ENCODE results near the gene NUMA1. TPM values are rescaled to one million over a fixed set of nuclear protein-coding genes. Genes with fewer than 3 reads are reported as not detected.

Gene NUMA1
- total and polyA plus RNA-seq, 2 experiments from 2014 or later = 33.2 to 104 TPM

DNA sequence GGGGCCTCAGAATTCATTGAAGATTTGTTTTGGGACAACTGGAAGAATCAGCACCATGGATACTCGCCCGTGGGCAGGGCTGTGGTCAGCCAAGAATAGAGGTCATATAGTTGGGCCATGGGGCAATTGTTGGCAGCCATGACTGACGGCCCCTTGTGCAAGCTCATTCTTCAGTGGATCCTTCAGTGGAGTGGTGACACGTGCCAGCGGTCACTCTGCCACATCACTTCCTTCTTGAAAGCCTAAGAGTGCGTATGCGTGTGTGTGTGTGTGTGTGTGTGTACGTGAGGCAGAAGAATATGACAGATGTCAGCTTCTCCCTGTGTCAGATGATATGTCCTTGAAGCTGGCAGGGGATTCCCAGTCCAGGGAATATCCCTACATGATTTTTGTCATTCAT lies 83.4 kb downstream of the NUMA1 start (continued):
- no peak for TF ChIP-seq POLR2AphosphoS5 (IDR thresholded peaks at IDR 0.05; ENCODE audit: low read depth)
- no peak for TF ChIP-seq JUNB (IDR thresholded peaks at IDR 0.05; ENCODE audit: unreplicated experiment)
- TF ChIP-seq ZNF114 (CRISPR knock-in tag; IDR thresholded peaks at IDR 0.05) = no peak
- no peak for TF ChIP-seq ZNF331 (CRISPR knock-in tag; IDR thresholded peaks at IDR 0.05; ENCODE audit: low read depth)
- no peak for TF ChIP-seq CREB1 (CRISPR knock-in tag; IDR thresholded peaks at IDR 0.05; ENCODE audit: low read depth)
- TF ChIP-seq, protein P1, sequence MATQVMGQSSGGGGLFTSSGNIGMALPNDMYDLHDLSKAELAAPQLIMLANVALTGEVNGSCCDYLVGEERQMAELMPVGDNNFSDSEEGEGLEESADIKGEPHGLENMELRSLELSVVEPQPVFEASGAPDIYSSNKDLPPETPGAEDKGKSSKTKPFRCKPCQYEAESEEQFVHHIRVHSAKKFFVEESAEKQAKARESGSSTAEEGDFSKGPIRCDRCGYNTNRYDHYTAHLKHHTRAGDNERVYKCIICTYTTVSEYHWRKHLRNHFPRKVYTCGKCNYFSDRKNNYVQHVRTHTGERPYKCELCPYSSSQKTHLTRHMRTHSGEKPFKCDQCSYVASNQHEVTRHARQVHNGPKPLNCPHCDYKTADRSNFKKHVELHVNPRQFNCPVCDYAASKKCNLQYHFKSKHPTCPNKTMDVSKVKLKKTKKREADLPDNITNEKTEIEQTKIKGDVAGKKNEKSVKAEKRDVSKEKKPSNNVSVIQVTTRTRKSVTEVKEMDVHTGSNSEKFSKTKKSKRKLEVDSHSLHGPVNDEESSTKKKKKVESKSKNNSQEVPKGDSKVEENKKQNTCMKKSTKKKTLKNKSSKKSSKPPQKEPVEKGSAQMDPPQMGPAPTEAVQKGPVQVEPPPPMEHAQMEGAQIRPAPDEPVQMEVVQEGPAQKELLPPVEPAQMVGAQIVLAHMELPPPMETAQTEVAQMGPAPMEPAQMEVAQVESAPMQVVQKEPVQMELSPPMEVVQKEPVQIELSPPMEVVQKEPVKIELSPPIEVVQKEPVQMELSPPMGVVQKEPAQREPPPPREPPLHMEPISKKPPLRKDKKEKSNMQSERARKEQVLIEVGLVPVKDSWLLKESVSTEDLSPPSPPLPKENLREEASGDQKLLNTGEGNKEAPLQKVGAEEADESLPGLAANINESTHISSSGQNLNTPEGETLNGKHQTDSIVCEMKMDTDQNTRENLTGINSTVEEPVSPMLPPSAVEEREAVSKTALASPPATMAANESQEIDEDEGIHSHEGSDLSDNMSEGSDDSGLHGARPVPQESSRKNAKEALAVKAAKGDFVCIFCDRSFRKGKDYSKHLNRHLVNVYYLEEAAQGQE (IDR thresholded peaks at IDR 0.05; ENCODE audit: unreplicated experiment) = no peak

DNA sequence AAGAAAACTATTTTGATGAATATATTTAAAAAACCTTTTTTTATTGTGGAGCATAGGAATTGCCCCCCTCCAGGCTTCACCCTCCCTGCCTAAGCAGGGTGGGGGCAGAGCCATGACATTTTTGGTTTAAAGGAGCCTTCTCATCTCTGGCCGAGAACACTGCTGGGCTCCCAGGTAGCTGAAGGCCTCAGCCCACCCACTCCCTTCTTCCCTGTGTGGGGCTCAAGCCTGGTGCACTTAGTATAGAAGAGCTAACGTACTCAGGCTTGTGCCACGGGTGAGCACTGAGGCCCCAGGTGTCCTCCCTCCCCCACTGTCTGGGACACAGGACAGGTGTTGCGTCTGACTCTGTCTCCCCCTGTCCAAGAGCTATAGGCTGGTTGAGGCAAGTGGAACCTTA lies 83.8 kb downstream of the NUMA1 start:
- H3K4me2 ChIP-seq = no peak overlapping the region
- Mint-ChIP-seq H3K36me3 (ENCODE audit: low read depth) (peaks cover 12% of the 10 kb centered on the region), H3K4me3 (no peak overlapping the region), H3K9me3 (no peaks in the 10 kb centered on the region), H3K27me3 (ENCODE audit: insufficient read depth, low read depth, poor library complexity) (peaks cover 5% of the 10 kb centered on the region), H3K27ac (no peak overlapping the region), H3K4me1 (no peaks in the 10 kb centered on the region)
- peaks cover 10% of the 10 kb centered on the region for H4K20me1 ChIP-seq (replicated peaks; ENCODE audit: insufficient read depth)
- ATAC-seq (no peak), DNase-seq (ENCODE audit: low spot score) (no peak)
- H3K27ac ChIP-seq (ENCODE audit: low read depth) = no peak overlapping the region
- no peaks in the 10 kb centered on the region for H3K9me2 ChIP-seq (ENCODE audit: insufficient read depth)
- no peaks in the 10 kb centered on the region for H3K4me1 ChIP-seq (ENCODE audit: insufficient read depth)
- no peak overlapping the region for H3K4me3 ChIP-seq
- no peak overlapping the region for H2AFZ ChIP-seq
- H3K79me2 ChIP-seq (replicated peaks; ENCODE audit: insufficient read depth) = no peaks in the 10 kb centered on the region
- no peaks in the 10 kb centered on the region for H3F3A ChIP-seq (replicated peaks; ENCODE audit: low read depth)
- H3K36me3 ChIP-seq (ENCODE audit: insufficient read depth) = no peaks in the 10 kb centered on the region
- no peaks in the 10 kb centered on the region for H3K27me3 ChIP-seq (ENCODE audit: insufficient read depth)
- TF ChIP-seq EZH2phosphoT487 (IDR thresholded peaks at IDR 0.05; ENCODE audit: unreplicated experiment) (no peak), ZNF114 (CRISPR knock-in tag; IDR thresholded peaks at IDR 0.05) (no peak), ZNF331 (CRISPR knock-in tag; IDR thresholded peaks at IDR 0.05; ENCODE audit: low read depth) (no peak), STAT1 (IDR thresholded peaks at IDR 0.05; ENCODE audit: unreplicated experiment) (no peak), POLR2AphosphoS5 (IDR thresholded peaks at IDR 0.05; ENCODE audit: low read depth) (no peak), EZH2 (IDR thresholded peaks at IDR 0.05; ENCODE audit: low read depth, unreplicated experiment) (no peak), NANOG (IDR thresholded peaks at IDR 0.05; ENCODE audit: borderline replicate concordance) (no peak), JUNB (IDR thresholded peaks at IDR 0.05; ENCODE audit: unreplicated experiment) (no peak), CREB1 (CRISPR knock-in tag; IDR thresholded peaks at IDR 0.05; ENCODE audit: low read depth) (no peak)
- TF ChIP-seq, protein P1 (IDR thresholded peaks at IDR 0.05; ENCODE audit: unreplicated experiment) = no peak
- TF ChIP-seq, protein P2, sequence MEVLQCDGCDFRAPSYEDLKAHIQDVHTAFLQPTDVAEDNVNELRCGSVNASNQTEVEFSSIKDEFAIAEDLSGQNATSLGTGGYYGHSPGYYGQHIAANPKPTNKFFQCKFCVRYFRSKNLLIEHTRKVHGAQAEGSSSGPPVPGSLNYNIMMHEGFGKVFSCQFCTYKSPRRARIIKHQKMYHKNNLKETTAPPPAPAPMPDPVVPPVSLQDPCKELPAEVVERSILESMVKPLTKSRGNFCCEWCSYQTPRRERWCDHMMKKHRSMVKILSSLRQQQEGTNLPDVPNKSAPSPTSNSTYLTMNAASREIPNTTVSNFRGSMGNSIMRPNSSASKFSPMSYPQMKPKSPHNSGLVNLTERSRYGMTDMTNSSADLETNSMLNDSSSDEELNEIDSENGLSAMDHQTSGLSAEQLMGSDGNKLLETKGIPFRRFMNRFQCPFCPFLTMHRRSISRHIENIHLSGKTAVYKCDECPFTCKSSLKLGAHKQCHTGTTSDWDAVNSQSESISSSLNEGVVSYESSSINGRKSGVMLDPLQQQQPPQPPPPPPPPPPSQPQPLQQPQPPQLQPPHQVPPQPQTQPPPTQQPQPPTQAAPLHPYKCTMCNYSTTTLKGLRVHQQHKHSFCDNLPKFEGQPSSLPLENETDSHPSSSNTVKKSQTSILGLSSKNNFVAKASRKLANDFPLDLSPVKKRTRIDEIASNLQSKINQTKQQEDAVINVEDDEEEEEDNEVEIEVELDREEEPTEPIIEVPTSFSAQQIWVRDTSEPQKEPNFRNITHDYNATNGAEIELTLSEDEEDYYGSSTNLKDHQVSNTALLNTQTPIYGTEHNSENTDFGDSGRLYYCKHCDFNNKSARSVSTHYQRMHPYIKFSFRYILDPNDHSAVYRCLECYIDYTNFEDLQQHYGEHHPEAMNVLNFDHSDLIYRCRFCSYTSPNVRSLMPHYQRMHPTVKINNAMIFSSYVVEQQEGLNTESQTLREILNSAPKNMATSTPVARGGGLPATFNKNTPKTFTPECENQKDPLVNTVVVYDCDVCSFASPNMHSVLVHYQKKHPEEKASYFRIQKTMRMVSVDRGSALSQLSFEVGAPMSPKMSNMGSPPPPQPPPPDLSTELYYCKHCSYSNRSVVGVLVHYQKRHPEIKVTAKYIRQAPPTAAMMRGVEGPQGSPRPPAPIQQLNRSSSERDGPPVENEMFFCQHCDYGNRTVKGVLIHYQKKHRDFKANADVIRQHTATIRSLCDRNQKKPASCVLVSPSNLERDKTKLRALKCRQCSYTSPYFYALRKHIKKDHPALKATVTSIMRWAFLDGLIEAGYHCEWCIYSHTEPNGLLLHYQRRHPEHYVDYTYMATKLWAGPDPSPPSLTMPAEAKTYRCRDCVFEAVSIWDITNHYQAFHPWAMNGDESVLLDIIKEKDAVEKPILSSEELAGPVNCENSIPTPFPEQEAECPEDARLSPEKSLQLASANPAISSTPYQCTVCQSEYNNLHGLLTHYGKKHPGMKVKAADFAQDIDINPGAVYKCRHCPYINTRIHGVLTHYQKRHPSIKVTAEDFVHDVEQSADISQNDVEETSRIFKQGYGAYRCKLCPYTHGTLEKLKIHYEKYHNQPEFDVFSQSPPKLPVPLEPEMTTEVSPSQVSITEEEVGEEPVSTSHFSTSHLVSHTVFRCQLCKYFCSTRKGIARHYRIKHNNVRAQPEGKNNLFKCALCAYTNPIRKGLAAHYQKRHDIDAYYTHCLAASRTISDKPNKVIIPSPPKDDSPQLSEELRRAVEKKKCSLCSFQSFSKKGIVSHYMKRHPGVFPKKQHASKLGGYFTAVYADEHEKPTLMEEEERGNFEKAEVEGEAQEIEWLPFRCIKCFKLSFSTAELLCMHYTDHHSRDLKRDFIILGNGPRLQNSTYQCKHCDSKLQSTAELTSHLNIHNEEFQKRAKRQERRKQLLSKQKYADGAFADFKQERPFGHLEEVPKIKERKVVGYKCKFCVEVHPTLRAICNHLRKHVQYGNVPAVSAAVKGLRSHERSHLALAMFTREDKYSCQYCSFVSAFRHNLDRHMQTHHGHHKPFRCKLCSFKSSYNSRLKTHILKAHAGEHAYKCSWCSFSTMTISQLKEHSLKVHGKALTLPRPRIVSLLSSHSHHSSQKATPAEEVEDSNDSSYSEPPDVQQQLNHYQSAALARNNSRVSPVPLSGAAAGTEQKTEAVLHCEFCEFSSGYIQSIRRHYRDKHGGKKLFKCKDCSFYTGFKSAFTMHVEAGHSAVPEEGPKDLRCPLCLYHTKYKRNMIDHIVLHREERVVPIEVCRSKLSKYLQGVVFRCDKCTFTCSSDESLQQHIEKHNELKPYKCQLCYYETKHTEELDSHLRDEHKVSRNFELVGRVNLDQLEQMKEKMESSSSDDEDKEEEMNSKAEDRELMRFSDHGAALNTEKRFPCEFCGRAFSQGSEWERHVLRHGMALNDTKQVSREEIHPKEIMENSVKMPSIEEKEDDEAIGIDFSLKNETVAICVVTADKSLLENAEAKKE (CRISPR knock-in tag; IDR thresholded peaks at IDR 0.05) = no peak
